GM19397 (cell line): ENCODE data around the gene MMP23B.

Experiments
- ATAC-seq: cut with Tn5 transposase; IDR thresholded peaks from one replicate; pipeline ENCODE4 v1.9.1; 2021; ENCODE audit warnings: mild to moderate bottlenecking, moderate library complexity; ENCODE audit not compliant: unreplicated experiment

The MMP23B gene

DNA sequence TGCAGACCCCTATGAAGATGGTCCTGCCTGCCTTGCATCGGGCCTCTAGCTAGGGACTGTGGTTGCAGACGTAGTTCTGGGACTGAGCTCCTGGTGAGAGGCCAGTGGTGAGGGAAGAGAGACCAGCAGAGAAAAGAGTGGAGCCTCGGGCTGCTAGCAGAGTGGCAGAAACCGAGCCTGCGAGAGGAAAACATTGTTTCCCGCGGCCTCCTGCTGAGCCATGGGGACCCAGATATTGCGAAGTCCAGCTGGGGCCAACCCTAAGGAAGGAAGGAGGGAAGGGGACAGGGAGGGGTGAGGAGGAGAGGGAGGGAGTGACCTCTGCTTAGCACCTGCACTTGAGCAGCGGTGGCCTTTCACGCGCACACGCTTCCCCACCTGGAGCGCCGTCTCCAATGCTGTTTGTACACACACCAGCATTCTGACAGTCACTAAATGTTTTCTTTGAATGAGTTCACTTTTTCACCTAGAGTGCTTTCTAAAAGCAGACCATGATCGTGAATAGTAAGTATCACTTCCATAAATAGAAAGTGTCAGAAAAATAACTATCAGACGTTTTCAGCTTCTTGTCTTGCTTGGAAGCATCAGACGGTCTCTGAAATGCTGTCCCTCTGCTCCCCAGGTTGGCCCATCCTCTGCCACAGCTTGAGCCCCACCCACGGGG is 29.5 kb upstream of the MMP23B start:
- ATAC-seq = no peak

DNA sequence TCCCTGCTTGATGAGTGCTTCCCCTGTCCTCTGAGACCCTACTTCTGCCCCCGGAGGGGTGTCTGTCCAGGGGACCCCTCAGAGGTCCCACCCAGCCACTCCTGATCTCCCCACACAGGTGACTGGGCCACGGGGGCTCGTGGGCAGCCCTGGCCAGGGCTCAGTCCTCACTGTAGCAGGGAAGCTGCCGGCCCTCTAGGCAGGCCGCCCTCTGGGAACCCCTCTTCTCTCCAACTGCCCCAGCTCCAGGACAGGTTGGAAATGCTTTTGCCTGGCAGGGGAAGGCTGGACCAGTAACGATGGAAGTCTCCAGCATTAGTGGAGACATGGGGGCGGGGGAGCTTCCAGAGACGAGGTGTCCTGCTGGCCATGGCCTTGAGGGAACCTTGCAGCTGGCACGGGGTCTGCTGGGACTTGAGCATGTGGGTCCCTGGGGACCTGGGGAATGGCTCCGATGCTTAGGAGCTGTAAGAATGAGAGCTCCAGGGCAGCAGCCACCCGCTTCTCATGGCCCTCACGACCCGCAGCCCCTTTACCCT is 28.9 kb upstream of the MMP23B start:
- no peak for ATAC-seq

DNA sequence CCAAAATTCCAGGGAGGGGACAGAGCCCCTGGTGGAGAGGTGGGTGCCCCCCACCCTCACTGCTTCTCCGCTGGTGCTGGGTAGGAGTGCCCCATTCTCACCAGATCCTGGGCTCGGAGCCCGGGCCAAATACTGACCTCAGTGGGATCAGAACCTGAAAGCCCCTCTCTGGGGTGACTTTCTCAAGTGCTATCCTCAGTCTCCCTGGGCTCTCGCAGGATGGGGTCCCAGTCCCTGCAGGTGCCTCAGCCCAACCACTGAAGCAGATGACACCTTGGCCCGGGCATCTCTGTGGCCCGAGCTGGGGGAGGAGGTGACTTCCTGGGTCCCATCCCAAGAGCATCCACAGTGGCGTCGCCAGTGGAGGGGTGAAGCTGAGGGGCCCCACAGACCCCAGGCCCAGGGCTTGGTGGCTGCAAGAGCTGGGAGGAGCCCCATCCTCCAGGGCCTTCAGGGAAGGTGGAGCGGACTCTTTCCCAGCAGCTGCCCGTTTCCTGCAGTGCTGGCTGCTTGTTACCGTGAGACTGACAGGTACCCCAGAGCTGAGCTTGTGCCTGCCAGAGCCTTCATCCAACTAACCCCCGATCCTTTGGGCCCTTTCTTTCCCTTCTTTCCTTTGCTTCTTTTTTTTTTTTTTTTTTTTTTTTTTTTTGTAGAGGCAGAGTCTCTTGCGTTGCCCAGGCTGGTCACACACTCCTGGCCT is 28.2 kb upstream of the MMP23B start:
- ATAC-seq = no peak

DNA sequence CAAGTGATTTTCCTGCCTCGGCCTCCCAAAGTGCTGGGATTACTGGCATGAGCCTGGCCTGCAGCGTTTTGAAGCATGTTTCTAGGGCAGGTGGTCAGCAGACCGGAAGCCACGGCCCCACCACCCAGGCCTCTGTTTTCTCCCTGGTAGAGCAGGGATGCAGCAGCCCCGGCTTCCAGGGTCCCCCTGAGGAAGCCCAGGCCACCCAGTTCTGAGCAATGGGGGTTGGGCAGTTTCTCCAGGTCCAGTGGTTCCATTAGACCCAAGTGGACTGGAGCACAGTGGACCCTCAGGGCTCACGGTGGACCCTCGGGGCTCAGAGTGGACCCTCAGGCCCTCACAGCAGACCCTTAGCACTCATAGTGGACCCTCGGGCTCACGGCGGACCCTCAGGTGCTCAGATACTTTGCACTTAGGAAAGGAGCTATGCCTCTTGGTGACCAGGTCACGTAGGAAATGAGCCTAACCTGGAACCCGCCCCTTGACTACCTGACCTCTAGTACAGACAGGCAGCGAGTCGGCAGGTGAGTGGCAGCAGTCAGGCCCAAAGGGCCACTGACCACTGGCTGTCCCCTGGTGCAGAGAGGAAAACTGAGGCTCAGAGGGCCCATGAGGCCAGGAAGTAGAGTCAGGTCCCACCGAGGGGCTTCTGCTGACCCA is 27.5 kb upstream of the MMP23B start:
- no peak for ATAC-seq

DNA sequence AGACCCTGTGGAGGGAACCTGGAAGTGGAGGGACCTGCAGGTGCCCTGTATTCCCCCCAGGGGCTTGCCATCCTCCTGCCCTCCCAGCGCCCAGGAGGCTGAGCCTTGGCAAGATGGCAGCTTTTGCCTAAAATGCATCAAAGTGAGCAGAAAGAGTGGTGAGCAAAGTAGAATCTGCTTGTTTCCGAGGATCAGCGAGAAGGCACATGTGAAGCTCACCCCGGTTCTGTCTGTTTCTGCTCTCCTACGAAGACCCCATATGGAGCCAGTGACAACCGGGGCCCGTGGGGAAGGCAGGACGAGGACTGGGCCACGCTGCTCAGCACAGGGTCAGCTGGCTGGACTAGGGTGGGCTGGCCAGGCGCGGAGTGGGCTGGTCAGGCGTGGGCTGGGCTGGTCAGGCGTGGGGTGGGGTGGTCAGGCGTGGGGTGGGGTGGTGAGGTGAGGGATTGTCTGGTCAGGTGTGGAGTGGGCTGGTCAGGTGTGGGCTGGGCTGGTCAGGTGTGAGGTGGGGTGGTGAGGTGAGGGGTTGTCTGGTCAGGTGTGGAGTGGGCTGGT is 26.9 kb upstream of the MMP23B start:
- no peak for ATAC-seq

DNA sequence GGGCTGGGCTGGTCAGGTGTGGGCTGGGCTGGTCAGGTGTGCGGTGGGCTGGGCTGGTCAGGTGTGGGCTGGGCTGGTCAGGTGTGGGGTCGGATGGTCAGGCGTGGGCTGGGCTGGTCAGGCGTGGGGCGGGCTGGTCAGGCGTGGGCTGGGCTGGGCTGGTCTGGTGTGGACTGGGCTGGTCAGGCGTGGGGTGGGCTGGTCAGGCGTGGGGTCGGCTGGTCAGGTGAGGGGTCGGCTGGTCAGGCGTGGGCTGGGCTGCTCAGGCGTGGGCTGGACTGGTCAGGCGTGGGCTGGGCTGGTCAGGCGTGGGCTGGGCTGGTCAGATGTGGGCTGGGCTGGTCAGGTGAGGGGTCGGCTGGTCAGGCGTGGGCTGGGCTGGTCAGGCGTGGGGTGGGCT is 26.2 kb upstream of the MMP23B start:
- ATAC-seq = no peak

DNA sequence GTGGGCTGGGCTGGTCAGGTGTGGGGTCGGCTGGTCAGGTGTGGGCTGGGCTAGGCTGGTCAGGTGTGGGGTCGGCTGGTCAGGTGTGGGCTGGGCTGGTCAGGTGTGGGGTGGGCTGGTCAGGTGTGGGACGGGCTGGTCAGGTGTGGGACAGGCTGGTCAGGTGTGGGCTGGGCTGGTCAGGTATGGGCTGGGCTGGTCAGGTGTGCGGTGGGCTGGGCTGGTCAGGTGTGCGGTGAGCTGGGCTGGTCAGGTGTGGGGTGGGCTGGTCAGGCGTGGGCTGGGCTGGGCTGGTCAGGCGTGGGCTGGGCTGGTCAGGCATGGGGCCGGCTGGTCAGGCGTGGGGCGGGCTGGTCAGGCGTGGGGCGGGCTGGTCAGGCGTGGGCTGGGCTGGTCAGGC is 25.7 kb upstream of the MMP23B start:
- ATAC-seq = no peak

DNA sequence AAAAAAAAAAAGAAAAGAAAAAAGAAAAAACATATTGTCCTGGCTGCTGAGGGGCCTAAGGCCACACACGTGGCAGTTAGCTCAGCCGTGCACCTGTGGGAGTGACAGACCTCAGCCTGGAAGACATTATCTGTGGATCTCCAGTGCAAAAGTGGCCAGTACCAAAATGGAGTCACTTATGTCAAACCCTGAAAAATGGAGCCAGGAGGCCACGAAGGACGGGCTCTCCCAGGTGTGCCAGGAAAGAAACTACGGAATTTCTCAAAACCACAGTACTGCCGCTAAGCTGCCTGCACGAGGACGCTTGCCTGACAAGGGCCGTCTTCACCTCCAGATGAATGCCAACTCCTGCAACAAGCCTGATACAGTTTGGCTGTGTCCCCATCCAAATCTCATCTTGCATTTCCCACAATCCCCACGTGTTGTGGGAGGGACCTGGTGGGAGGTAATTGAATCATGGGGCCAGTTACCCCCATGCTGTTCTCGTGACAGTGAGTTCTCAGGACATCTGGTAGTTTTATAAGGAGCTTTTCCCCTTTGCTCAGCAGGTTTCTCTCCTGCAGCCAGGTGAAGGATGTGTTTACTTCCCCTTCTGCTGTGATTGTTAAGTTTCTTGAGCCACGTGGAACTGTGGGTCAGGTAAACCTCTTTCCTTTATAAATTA is 22.0 kb upstream of the MMP23B start:
- ATAC-seq = no peak

DNA sequence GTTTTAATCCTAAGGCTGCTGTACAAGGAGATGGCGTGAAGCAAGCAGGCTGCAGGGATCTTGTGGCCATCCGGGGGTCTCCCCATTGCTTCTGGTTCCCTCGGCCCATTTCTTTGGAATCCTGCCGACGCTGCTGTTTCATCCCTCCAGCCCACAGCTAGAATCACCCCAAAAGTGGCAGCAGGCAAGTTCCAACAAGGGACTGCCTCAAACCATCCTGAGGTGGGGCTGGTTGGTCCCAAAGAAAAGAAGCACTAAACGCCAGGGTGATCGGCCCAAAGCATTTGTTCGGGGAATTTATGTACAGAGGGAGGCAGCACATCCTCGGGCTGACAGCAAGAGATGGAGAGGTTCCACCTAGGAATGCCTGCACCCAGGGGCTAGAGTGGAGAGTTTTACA is 21.2 kb upstream of the MMP23B start:
- no peak for ATAC-seq

DNA sequence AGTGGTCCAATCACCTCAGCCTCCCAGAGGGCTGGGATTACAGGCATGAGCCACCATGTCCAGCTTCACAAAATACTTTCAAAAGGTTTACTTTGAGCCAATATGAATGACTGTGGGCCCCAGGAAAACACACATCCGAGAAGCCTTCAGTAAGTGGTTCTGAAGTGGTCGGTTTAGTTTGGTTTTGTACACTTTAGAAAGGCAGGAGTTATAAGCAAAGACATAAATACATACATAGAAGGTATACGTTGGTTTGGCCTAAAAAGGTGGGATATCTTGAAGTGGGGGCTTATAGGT is 19.9 kb upstream of the MMP23B start:
- no peak for ATAC-seq

DNA sequence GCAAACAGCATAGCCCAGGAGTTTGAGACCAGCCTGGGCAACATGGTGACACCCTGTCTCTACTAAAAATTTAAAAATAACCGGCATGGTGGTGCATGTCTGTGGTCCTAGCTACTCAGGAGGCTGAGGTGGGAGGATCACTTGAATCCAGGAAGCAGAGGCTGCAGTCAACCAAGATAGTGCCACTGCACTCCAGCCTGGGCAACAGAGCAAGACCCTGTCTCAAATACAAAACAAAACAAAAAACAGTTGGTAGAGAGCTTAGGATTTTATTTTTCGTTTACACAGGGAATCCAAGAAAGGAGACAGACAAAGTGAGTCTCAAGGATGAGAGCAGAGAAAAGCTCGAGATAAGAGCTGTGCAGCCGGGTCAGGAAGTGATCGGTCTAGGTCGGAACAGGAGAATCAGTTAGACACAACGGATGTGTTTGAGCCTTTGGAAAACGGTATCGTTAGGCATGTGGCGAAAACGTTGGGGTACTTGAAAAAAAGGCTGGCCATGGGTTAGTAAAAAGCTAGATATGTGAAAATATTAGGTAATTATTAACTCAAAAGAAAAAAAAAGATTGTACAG is 18.4 kb upstream of the MMP23B start:
- ATAC-seq = no peak

DNA sequence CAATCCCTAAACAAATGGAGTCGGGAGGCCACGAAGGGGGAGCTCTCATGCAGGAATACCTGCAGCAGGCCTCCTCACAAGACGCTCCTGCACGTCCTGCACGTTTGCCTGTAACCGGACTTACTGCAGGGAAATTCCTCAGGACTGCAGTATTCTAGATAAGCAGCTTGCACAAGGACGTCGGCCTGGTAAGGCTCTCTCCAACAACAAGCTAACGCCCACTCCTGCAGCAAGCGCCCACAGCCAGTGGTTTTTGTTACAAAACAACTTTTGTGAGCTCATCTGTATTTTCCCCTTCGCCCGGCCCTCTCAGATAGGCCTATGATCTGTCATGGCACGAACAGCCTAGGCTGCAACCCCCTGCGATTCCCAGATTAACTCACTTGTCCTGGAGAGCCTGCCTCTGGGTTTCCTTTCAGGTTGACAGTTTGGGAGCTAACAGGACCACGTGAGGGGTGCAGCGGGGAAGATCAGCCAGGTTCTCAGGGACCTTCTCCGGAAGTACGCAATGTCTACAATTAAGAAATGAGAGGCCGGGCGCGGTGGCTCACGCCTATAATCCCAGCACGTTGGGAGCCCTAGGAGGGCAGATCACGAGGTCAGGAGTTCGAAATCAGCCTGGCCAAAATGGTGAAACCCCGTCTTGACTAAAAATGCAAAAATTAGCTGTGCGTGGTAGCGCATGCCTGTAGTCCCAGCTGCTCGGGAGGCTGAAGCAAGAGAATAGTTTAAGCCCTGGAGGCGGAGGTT is 17.6 kb upstream of the MMP23B start:
- ATAC-seq = no peak

DNA sequence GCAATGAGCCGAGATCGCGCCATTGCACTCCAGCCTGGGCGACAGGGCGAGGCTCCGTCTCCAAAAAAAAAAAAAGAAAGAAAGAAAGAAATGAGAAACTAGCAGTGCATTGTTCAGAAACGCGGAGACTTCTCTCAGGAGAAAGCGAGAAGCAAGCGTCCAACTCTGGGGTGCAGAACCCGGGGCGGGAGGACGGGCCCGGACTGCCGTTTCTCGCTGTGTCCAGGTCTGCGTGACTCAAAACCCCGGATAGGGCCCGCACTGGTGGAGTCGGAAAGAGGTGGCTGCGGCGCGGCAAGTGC is 17.1 kb upstream of the MMP23B start:
- no peak for ATAC-seq

DNA sequence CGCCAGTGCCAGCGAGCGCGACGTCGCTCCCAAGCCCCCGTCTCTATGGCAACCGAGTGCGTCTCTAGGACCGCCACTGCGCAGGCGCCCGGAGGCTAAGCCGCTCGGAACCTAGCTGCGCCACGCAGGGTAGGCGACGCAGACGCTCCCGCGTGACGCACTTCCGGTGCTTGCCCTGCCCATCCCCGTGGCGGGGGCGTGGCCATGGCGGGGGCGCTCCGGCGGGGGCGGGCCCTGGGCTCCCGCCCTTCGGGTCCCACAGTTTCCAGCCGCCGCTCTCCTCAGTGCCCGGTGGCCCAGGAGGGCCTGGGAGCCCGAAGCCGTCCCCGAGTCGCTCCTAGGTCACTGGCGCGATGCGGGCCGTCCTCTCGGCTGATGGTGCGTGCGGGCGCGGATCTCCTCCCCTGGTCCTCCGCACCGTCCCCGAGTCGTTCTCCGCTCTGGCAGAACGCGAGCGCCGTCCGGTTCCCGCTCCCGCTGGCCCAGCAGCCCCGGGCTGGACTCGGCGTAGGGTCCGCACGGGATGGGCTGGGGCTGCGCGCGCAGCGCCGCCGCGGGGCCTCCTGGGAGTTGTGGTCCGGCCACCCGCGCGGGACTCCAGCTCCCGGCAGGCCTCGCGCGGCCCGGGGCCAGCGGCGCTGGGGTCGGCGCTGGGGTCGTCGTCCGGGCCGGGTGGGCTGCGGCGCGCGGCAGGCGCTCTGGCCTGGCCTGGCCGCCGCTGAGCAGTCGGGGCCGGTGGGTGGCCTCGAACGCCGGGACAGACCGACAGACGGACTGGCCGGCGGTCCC is 16.5 kb upstream of the MMP23B start, which contains the start of gene MIB2:
TSS of gene MIB2 (plus strand) at position 245 of the 789 bp plus-strand sequence. CDS start 7,953 bp downstream, outside the sequence.
- ATAC-seq = peak; percentile 81

DNA sequence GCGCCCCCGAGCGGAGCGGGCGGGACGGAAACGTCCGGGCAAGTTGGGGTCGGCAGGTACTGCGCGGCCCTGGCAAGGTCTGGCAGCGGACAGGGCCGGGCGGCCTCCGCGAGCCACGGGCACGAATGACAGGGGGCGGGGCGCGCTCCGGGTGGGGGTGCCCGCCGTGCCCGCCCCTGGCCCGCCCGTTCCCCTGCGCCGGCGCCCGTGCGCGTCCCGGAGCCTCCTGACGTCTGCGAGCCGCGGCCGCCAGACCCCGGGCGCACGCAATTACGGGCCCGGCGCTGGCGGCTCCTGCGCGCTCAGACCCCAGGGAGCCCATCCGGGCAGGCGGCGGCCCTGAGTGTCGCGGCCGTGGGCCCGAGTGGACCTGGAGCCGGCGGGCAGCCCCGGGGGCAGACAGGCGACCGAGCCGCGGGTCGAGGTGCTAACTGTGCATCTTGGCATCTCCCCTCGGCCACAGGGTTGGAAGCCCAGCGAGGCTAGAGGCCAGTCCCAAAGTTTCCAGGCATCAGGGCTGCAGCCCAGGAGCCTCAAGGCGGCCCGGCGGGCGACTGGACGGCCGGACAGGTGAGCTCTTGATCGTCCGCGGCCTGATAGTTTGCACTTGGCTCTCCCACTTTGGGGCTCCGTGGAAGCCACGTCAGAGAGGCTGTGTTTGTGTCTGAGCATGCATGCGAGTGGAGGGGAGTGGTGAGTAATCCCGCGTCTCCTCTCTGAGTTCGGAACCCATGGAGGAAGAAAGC is 15.8 kb upstream of the MMP23B start:
- peak; percentile 27 for ATAC-seq

DNA sequence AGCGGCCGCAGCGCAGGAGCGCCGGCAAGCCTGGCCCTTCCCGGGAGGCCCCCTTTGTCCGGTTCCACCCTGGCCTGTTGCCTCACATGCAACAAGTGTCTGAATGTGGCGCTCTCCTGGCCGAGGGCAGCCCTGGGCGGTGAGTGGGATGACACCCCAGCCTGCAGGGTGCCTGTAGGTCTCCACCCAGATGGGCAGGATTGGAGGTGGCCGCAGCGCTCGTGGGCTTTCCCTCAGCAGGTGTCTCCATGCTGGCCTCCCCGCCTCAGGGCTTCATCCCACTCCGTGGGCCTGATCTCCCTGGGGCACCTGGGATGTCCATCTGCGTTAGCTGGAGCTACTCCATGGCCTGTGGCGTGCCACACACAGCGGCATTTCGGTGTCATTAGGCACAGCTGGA is 15.1 kb upstream of the MMP23B start:
- no peak for ATAC-seq

DNA sequence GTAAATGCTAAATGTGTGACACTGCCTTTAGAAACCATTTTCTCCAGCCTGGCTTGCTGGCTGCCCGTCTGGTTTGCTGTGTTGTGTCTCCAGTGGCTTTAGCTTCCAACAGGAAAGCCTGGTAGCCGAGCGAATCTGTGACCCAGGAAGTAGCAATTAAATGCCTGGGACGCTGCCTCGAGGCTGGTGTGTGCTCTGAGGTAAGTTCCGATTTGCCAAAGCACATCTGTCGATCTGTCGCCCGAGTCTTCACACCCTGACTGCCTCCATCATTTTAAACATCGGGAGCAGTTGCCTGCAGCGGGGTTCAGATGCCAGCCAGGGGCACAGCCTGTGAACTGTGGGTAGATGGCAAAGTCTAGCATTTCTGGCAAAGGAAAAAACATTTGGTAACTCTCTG is 14.5 kb upstream of the MMP23B start:
- ATAC-seq = no peak

DNA sequence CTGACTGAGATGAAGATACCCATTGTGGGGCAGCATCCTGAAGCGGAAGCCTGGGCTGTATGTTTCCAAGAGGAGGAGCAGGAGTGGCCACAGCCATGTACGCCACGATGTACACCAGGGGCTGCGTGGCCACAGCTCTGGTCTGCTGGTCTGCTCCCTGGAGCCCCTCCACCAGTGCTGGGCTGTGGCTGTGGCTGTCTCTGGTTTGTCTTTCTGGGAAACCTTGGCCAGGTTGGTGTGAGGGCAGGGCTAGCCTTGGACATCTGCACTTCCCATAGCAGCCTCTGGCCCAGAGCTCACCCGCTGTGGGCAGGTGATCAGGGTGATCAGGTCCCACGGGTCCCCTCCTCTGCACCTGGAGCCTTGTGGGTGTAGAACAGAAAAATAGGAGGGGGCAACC is 14.0 kb upstream of the MMP23B start:
- ATAC-seq = no peak
